Hepatocyte (in vitro differentiated cells): ENCODE measurements around the gene CLCN7.

Experiments used
- EZH2 ChIP-seq: fragments of 200-600 bp; sonication (generic); IDR thresholded peaks from 2 replicates; pipeline ENCODE4 v1.6.1; 2016; ENCODE audit warnings: antibody characterized with exemption, mild to moderate bottlenecking, borderline replicate concordance
- EZH2phosphoT487 ChIP-seq: fragments of 200-600 bp; sonication (generic); IDR thresholded peaks from one replicate; pipeline ENCODE4 v1.6.1; 2018; ENCODE audit warnings: antibody characterized with exemption, mild to moderate bottlenecking, low read depth, moderate library complexity; ENCODE audit not compliant: unreplicated experiment, severe bottlenecking
- TF ChIP-seq, protein P1 (sequence below): fragments of 200-600 bp; sonication (generic); IDR thresholded peaks from 2 replicates; pipeline ENCODE4 v1.5.1; 2016; ENCODE audit warnings: antibody characterized with exemption, mild to moderate bottlenecking; ENCODE audit not compliant: poor library complexity

DNA sequence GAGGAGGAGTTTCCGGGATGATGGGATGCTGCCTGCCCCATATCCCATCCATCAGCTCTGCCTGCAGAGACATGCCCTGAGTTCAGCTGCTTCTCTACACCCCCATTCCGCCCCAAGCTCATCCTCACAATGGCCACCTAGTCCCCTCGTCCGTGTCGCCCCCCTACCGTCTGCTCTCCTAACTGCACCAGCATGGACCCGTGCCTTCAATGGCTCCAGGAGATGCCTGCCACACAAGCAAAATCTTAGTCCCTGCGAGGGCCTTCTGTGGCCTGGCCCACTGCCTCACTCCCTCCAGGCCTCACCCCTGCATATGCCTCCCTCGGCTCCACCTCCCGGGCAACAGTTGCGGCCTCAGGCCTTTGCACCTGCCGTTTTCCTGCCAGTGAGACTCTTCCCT, 16.5 kb upstream of the CLCN7 start:
- TF ChIP-seq, protein P1, sequence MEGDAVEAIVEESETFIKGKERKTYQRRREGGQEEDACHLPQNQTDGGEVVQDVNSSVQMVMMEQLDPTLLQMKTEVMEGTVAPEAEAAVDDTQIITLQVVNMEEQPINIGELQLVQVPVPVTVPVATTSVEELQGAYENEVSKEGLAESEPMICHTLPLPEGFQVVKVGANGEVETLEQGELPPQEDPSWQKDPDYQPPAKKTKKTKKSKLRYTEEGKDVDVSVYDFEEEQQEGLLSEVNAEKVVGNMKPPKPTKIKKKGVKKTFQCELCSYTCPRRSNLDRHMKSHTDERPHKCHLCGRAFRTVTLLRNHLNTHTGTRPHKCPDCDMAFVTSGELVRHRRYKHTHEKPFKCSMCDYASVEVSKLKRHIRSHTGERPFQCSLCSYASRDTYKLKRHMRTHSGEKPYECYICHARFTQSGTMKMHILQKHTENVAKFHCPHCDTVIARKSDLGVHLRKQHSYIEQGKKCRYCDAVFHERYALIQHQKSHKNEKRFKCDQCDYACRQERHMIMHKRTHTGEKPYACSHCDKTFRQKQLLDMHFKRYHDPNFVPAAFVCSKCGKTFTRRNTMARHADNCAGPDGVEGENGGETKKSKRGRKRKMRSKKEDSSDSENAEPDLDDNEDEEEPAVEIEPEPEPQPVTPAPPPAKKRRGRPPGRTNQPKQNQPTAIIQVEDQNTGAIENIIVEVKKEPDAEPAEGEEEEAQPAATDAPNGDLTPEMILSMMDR: no peak
- TF ChIP-seq EZH2 (no peak), EZH2phosphoT487 (no peak)
